ENCODE measurements around the gene ANO10.

GRCh38 chr3:43619588-43619987 lies 2.2 kb downstream of the ANO10 start:
- no peak for TF ChIP-seq POLR2A (IDR thresholded peaks at IDR 0.05; ENCODE audit: low read depth, low read length)
- no peak for TF ChIP-seq POLR2AphosphoS5 (IDR thresholded peaks at IDR 0.05; ENCODE audit: low read depth, low read length)
- no peak for TF ChIP-seq TAF1 (IDR thresholded peaks at IDR 0.05; ENCODE audit: borderline replicate concordance, low read depth, low read length)
